ENCODE data around the gene PODN. TPM values are rescaled to one million over a fixed set of nuclear protein-coding genes. Genes with fewer than 3 reads are reported as not detected.

Gene PODN
- total RNA-seq, 2 experiments from 2014 or later: not detected

DNA sequence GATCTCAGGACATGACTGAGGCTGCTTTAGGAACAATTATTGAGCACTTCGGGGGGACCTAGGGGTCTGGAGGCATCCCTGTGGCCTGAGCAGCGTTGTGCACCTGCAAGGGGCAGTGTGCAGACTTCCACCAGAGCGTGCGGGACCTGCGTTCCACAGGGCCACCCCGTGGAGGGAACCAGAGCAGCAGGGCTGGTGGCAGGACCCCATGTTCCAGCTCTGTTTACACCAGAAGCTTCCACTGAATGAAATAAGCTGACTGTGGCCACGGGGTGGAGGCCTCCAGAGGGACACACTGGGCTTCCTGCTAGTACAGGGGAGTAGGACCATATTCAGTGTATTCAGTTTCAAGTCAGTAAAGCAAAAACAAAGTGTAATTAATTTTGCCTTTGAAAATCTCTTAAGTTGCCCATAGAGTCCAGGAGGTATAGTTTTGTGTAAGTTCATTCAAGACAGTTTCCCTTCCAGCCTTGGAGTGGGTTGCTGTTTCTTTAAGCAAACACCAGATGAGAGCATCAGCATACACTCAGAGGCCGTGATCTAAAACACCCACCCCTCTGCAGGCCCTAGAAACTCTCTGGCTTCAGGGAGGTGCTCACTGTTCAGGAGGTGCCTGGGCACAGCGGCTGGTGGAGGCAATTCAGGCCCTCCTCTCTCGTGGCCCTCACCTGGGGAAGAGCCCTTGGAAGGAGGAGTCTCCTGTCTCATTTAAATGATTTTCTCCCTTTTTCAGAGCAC lies 63.8 kb downstream of the PODN start:
- CTCF ChIA-PET: no interaction called here
- POLR2A ChIA-PET: no interaction called here

GRCh38 chr1:53126495-53126894 lies 64.5 kb downstream of the PODN start:
- CTCF ChIA-PET: no interaction called here
- POLR2A ChIA-PET: no interaction called here

DNA sequence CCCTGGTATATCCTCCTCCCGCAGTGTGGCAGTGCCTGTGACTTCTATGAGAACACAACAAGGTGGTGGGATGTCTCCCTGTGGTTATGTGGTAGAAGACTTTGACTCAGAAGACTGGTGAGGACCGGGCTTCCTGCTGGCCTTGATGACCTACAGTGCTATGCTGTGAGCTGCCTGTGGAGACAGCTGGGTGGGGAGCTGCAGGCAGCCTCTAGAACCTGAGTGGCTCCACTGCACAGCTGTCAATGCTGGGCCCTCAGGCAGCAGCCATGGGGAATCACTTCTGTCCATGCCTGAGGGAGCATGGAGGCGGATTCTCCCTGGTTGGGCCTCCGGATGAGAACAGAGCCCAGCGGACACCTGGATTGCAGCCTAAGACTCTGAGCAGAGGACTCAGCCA lies 65.5 kb downstream of the PODN start:
- ChIA-PET CTCF (no interaction called here), POLR2A (no interaction called here)

DNA sequence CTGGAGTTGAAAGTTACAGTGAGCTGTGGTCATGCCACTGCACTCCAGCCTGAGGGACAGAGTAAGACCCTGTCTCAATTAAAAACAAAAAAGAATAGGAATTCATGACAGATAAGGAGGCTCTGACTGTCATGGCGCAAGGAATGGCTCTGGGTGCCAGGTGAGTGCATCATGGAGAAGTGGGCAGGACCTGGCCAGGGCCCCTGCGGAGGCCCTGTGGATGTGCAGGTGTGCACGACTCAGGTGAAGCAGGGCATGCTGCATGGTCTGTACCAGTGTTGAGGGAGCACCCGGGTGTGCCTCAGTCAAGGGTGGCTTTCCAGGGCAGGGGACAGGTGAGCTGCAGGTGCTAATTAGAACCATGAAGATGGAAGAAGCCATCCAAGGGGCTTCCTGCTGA lies 66.4 kb downstream of the PODN start:
- ChIA-PET CTCF (no interaction called here), POLR2A (interaction anchor here (0.6 kb wide), 1 partner anchor 15 kb away, joined by 5 read pairs; no protein-coding TSS in a partner anchor)

GRCh38 chr1:53129891-53130597 lies 68.0 kb downstream of the PODN start:
- POLR2A ChIA-PET: no interaction called here
- CTCF ChIA-PET: no interaction called here

DNA sequence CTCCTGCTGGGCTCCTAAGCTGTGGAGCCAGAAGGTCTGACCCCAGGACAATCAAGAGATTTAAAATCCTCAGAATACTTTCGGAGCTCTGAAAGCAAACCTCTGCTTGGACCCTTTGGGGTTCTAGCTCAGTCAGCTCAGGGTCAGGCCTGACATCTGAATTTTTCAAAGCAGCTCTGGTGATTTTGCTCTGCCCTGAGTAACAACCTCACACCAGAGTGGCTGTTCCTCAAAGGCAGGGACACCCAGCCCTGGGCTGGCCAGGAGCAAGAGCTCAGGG lies 68.5 kb downstream of the PODN start:
- ChIA-PET CTCF (no interaction called here), POLR2A (no interaction called here)

- CTCF ChIA-PET: no interaction called here
- POLR2A ChIA-PET: no interaction called here
Observed at GRCh38 chr1:53130878-53131589, 69.0 kb downstream of the PODN start.

- CTCF ChIA-PET: no interaction called here
- POLR2A ChIA-PET: no interaction called here
Observed at GRCh38 chr1:53131590-53131938, 69.6 kb downstream of the PODN start.

DNA sequence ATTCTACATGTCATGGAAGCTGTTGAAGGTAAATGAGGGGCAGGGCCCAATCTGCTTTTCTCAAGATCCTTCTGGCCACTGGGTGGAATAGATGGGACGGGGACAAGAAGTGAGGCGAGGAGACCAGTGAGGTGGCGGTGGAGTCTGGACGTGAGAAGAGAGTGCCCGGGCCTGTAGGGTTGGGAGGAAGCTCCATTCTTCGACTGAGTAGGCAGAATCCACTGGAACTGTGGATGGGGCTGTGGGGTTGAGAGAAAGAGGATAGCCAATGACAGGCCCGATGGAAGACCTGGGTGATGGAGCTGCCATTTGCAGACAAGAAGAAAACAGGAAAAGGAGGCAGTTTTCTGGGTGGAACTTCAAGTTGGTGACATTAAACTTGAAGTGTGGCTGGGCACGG lies 70.2 kb downstream of the PODN start:
- POLR2A ChIA-PET: no interaction called here
- CTCF ChIA-PET: no interaction called here

- POLR2A ChIA-PET: no interaction called here
Observed at GRCh38 chr1:53133261-53134041, 71.4 kb downstream of the PODN start.

DNA sequence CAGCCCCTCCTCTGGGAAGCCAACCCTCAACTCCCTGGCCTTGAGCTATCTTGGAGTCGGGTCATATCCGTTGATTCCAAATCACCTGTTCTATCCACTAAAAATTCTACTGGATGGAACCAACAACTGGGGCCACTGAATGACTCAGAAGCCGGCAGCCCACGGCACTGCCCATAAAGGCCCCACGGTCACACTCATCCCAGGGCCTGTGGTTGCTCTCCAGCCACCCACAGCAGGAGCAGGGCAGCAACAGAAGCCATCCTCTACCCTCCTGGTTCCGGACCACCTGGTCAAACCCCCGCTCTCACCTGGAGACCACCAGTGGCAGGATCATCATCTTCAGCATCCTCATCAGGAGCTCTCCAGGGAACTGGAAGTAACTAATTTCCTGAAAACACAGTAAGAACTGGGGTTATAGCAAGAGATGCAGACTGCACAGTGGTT lies 72.1 kb downstream of the PODN start:
- POLR2A ChIA-PET: no interaction called here
- CTCF ChIA-PET: no interaction called here

More at GRCh38 chr1:53133261-53134041, 71.4 kb downstream of the PODN start:
- CTCF ChIA-PET: no interaction called here

Other genes starting within 250 kb of the PODN start
- under 1 TPM; 0.06 to 0.15 TPM for gene ZYG11A, start 219.5 kb upstream of the PODN start, total RNA-seq
- 10 to 100 TPM; 25.0 to 26.5 TPM for gene ECHDC2, start 140.5 kb upstream of the PODN start, total RNA-seq
- 10 to 100 TPM; 67.4 to 67.9 TPM for gene SCP2, start 134.9 kb upstream of the PODN start, total RNA-seq
- not detected for gene SLC1A7, start 80.4 kb downstream of the PODN start, total RNA-seq
- gene CPT2, start 134.6 kb downstream of the PODN start, total RNA-seq: 10 to 100 TPM; 19.6 to 21.6 TPM
- gene CZIB, start 158.4 kb downstream of the PODN start, total RNA-seq: 10 to 100 TPM; 47.9 to 48.2 TPM
- 100 to 1,000 TPM; 113 to 119 TPM for gene MAGOH, start 176.3 kb downstream of the PODN start, total RNA-seq

Measured in activated CD8-positive, alpha-beta memory T cell treated with anti-CD3 and anti-CD28 coated beads for 36 hours (primary cell).